GM12873 (cell line): ENCODE data around the gene CERKL.

Experiments used
- CTCF ChIP-seq: IDR thresholded peaks from 2 replicates; pipeline ENCODE4 v1.5.1; 2012; ENCODE audit warnings: low read depth, mild to moderate bottlenecking, moderate library complexity, low read length, control low read depth; ENCODE audit not compliant: insufficient read depth; ENCODE audit errors: missing control alignments

The CERKL gene

GRCh38 chr2:181523756-181524155, 133.1 kb downstream of the CERKL start:
- TF ChIP-seq CTCF = no peak

- no peak for TF ChIP-seq CTCF
These were observed 136.7 kb downstream of the CERKL start for GRCh38 chr2:181520253-181520652.

- TF ChIP-seq CTCF = no peak
These were observed 139.1 kb downstream of the CERKL start for GRCh38 chr2:181517685-181518301.

- no peak for TF ChIP-seq CTCF
These were observed 139.9 kb downstream of the CERKL start for GRCh38 chr2:181516992-181517391.

GRCh38 chr2:181515719-181516118, 141.2 kb downstream of the CERKL start:
- no peak for TF ChIP-seq CTCF

- TF ChIP-seq CTCF = no peak
These were observed 156.7 kb downstream of the CERKL start for GRCh38 chr2:181500201-181500600.

- TF ChIP-seq CTCF = no peak
These were observed 157.7 kb downstream of the CERKL start for GRCh38 chr2:181499231-181499630.
